ENCODE results near the gene TRPM4.

GRCh38 chr19:49136771-49137171, 20.8 kb upstream of the TRPM4 start:
- TF ChIP-seq CTCF (conservative IDR thresholded peaks at IDR 0.05 in 1 of 2, IDR thresholded peaks at IDR 0.05 in 1 of 2; ENCODE audit: extremely low read depth in 1 of 2, insufficient read depth in 1 of 2, low read depth in 1 of 2, low read length in 2 of 2) (no peak), EZH2 (IDR thresholded peaks at IDR 0.05; ENCODE audit: borderline replicate concordance, low read length) (no peak)

Measured in mammary epithelial cell (primary cell).